AG04450 (cell line): ENCODE data around the gene VPS37B. TPM values are rescaled to one million over a fixed set of nuclear protein-coding genes. Genes with fewer than 3 reads are reported as not detected.
A peak's percentile ranks its signal among the peaks of the same experiment; 100 is the strongest.

Source experiments
- CTCF ChIA-PET: fragments of 300-600, 350-600 bp; formaldehyde crosslinking; extraction: SDS; loops from one replicate; lab custom pipeline; 2022; ENCODE audit warnings: antibody characterized with exemption, inconsistent platforms; lab: Charles Lee
- POLR2A ChIA-PET: fragments of 350-600 bp; formaldehyde crosslinking; extraction: SDS; loops from one replicate; lab custom pipeline; 2021; ENCODE audit warnings: antibody characterized with exemption, inconsistent platforms; lab: Yijun Ruan, JAX
- DNase-seq: peaks from one replicate; pipeline ENCODE4 v3.0.0-alpha.2; 2011; ENCODE audit warnings: low read depth, low spot score
- H3K27ac ChIP-seq: one replicate; pipeline ENCODE4 v1.5.1; 2012; ENCODE audit warnings: low read depth, low read length, control low read depth
- H3K27me3 ChIP-seq: one replicate; pipeline ENCODE4 v1.6.0; 2012; ENCODE audit warnings: low read length; ENCODE audit not compliant: control insufficient read depth, insufficient read depth
- H3K4me3 ChIP-seq: 2 replicates; pipeline ENCODE4 v1.5.1; 2011; ENCODE audit warnings: mild to moderate bottlenecking, low read depth, low read length, control low read depth
- H3K9me3 ChIP-seq: 2 replicates; pipeline ENCODE4 v1.5.1; 2012; ENCODE audit warnings: low read length; ENCODE audit not compliant: control insufficient read depth, insufficient read depth
- polyA plus RNA-seq: library from polyadenylated mRNA; depleted of rRNA; stranded (reverse); fragments of >200 nt; gene quantifications from 2 replicates; pipeline ENCODE4 v1.2.3, GENCODE V29; 2011
- TF ChIP-seq, protein P1 (sequence below): IDR thresholded peaks from 2 replicates; pipeline ENCODE4 v1.5.1; 2011; ENCODE audit warnings: low read depth, low read length, control low read depth, inconsistent platforms

The VPS37B gene
- polyA plus RNA-seq, 1 experiment: 24.5 TPM

DNA sequence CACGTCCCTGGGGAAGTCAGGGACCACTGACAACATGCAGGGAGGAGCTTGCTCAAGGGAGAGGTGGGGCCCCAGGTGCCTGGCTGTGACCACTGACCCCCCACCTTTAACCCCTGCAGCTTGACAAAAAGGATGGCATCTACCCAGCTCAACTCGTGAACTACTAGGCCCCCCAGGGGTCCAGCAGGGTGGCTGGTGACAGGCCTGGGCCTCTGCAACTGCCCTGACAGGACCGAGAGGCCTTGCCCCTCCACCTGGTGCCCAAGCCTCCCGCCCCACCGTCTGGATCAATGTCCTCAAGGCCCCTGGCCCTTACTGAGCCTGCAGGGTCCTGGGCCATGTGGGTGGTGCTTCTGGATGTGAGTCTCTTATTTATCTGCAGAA lies 34.3 kb downstream of the VPS37B start:
- CTCF ChIA-PET: interaction anchor here (1.1 to 3.9 kb wide), 10 partner anchors 25 to 376 kb away, joined by 3 to 35 read pairs (median 5); partner anchors contain the start of gene OGFOD2
- POLR2A ChIA-PET: interaction anchor here (1.7 kb wide), 1 partner anchor 114 kb away, joined by 9 read pairs; the partner anchor contains the start of gene OGFOD2
- no peaks in the 10 kb centered on the region for H3K27me3 ChIP-seq

DNA sequence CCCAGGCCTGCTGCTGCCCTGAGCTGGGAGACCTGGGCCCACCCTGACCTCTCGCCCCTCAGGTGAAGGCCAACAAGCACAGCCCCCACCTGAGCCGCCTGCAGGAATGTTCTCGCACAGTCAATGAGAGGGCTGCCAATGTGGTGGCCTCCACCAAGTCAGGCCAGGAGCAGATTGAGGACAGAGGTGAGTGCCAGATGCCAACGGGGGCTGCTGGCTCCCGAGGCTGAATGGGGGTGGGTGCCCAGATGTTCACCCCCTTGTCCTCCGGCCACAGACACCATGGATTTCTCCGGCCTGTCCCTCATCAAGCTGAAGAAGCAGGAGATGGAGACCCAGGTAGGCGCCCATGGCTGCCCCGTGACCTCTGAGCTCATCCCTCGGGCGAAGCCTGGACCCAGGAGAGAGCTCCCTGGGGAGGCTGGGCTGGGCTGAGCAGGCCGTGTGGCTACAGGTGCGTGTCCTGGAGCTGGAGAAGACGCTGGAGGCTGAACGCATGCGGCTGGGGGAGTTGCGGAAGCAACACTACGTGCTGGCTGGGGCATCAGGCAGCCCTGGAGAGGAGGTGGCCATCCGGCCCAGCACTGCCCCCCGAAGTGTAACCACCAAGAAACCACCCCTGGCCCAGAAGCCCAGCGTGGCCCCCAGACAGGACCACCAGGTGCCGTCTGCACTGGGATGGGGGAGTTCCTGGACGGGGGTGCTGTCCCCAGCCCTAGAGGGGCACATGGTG lies 34.9 kb downstream of the VPS37B start:
- no peak for DNase-seq
- no peak overlapping the region for H3K4me3 ChIP-seq
- H3K27ac ChIP-seq: no peak overlapping the region
- ChIA-PET CTCF (interaction anchor here (0.6 to 3.9 kb wide), 23 partner anchors 9 to 516 kb away, joined by 3 to 35 read pairs (median 4); partner anchors contain the start of gene OGFOD2), POLR2A (interaction anchor here (1.7 kb wide), 1 partner anchor 114 kb away, joined by 9 read pairs; the partner anchor contains the start of gene OGFOD2)
- no peaks in the 10 kb centered on the region for H3K27me3 ChIP-seq
- TF ChIP-seq, protein P1, sequence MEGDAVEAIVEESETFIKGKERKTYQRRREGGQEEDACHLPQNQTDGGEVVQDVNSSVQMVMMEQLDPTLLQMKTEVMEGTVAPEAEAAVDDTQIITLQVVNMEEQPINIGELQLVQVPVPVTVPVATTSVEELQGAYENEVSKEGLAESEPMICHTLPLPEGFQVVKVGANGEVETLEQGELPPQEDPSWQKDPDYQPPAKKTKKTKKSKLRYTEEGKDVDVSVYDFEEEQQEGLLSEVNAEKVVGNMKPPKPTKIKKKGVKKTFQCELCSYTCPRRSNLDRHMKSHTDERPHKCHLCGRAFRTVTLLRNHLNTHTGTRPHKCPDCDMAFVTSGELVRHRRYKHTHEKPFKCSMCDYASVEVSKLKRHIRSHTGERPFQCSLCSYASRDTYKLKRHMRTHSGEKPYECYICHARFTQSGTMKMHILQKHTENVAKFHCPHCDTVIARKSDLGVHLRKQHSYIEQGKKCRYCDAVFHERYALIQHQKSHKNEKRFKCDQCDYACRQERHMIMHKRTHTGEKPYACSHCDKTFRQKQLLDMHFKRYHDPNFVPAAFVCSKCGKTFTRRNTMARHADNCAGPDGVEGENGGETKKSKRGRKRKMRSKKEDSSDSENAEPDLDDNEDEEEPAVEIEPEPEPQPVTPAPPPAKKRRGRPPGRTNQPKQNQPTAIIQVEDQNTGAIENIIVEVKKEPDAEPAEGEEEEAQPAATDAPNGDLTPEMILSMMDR: no peak
- no peaks in the 10 kb centered on the region; the same call in 1 of the 2 replicates for H3K9me3 ChIP-seq

More for the DNA sequence above, 34.3 kb downstream of the VPS37B start:
- H3K4me3 ChIP-seq: no peak overlapping the region
- TF ChIP-seq, protein P1: no peak
- DNase-seq: no peak
- H3K27ac ChIP-seq: peak overlapping the region; percentile 11
- H3K9me3 ChIP-seq: no peaks in the 10 kb centered on the region; the same call in 1 of the 2 replicates

DNA sequence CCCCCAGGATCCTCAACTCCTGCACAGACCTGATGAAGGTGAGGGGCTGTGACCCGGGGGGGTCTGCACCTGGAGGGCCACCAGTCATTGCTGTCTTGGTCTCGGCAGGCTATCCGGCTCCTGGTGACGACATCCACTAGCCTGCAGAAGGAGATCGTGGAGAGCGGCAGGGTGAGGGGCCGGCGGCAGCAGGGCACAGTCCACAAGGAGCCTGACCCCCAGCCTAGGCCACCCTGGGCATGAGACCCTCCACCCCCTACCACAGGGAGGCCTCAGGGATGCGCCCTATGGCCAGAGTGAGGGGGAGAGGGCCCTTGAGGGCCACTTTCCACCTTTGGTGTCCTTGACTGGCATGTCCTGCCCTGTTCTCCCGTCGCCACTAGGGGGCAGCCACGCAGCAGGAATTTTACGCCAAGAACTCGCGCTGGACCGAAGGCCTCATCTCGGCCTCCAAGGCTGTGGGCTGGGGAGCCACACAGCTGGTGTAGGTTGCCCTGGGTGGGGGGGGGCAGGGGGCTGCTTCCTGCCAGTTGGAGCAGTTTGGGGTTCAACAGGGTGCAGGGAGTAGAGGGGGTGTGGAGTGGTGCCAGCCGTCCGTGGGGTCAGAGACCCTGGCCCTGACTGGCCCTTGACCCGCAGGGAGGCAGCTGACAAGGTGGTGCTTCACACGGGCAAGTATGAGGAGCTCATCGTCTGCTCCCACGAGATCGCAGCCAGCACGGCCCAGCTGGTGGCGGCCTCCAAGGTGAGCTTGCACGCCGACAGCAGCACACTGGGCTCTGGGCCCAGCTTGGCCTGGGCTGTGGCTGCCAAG lies 35.7 kb downstream of the VPS37B start:
- no peaks in the 10 kb centered on the region for H3K27me3 ChIP-seq
- TF ChIP-seq, protein P1: peak; percentile 89
- H3K4me3 ChIP-seq: no peak overlapping the region
- no peak overlapping the region for H3K27ac ChIP-seq
- H3K9me3 ChIP-seq: no peaks in the 10 kb centered on the region; the same call in 1 of the 2 replicates
- ChIA-PET CTCF (interaction anchor here (0.5 to 3.9 kb wide), 26 partner anchors 9 to 517 kb away, joined by 3 to 35 read pairs (median 4); partner anchors contain the start of gene OGFOD2), POLR2A (interaction anchor here (1.7 kb wide), 1 partner anchor 115 kb away, joined by 9 read pairs; the partner anchor contains the start of gene OGFOD2)
- DNase-seq: peak; percentile 46

DNA sequence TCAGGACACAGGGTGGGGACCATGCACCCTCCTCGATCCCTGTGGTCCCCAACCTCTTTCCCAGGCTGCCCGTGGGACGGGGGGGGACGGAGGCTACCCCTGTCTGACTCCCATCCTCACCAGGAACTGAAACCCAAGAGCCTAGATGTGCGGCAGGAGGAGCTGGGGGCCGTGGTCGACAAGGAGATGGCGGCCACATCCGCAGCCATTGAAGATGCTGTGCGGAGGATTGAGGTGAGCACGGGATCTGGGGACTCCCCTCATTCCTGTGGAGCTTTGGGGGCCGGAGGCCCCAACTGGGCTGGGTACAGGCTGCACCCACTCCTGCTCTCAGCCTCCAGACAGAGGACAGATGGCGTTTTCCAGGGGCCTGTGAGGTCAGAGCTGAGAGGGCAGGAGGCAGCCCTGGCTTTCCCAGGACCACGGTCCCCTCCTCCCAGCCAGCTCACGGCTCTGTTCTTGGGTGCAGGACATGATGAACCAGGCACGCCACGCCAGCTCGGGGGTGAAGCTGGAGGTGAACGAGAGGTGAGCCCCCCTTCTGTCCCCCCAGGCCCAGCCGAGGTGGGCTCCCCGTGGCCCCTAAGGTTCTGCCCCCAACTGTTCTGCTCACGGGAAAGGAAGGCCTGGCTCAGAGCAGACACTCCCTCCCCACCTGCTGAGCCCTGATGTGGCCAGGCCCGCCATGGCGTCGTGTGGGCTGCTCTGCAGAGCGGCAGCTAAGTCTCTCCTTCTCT lies 36.5 kb downstream of the VPS37B start:
- no peak overlapping the region for H3K27ac ChIP-seq
- CTCF ChIA-PET: interaction anchor here (0.5 to 3.9 kb wide), 9 partner anchors 12 to 378 kb away, joined by 3 to 28 read pairs (median 7); no protein-coding TSS in a partner anchor
- no peaks in the 10 kb centered on the region; the same call in 1 of the 2 replicates for H3K9me3 ChIP-seq
- no peak for DNase-seq
- POLR2A ChIA-PET: interaction anchor here (1.7 kb wide), 1 partner anchor 116 kb away, joined by 9 read pairs; the partner anchor contains the start of gene OGFOD2
- TF ChIP-seq, protein P1: no peak
- no peaks in the 10 kb centered on the region for H3K27me3 ChIP-seq
- no peak overlapping the region for H3K4me3 ChIP-seq
